Gastrocnemius medialis (tissue), 4 donors: ENCODE data around the gene KCTD5. TPM values are rescaled to one million over a fixed set of nuclear protein-coding genes. Genes with fewer than 3 reads are reported as not detected.
"Not testable (repeated sequence)": the region's sequence is repeated elsewhere in the genome, so short reads cannot be mapped to it uniquely, and the experiment has no call there.

ENCODE experiments used
- ATAC-seq, 2 donors: fragments of 150-250 bp; one replicate each; pipeline ENCODE4 v1.9.1; 2016
- DNase-seq, 2 donors: peaks; one replicate each; pipeline ENCODE4 v3.0.0-alpha.2; 2019
- H3K27ac ChIP-seq, 4 donors: fragments of 200-600 bp; sonication (generic); 1 replicate in 1 of 4; 2 replicates in 3 of 4; pipeline ENCODE4 v1.5.1; 2016 to 2018; ENCODE audit warnings: mild to moderate bottlenecking in 2 of 4, moderate library complexity in 1 of 4
- H3K27me3 ChIP-seq, 3 donors: fragments of 200-600 bp; sonication (generic) in 2 of 3; 1 replicate in 1 of 3; 2 replicates in 2 of 3; pipeline versions ENCODE4 v1.5.1 to v1.6.0; 2016 to 2019; ENCODE audit warnings: mild to moderate bottlenecking in 1 of 3, moderate library complexity in 1 of 3
- H3K36me3 ChIP-seq, 2 donors: fragments of 200-600 bp; sonication (generic) in 1 of 2; one replicate each; pipeline ENCODE4 v1.5.1; 2017 to 2018
- H3K4me1 ChIP-seq, 2 donors: fragments of 200-600 bp; sonication (generic) in 1 of 2; one replicate each; pipeline ENCODE4 v1.5.1; 2016 to 2017; ENCODE audit warnings: mild to moderate bottlenecking in 2 of 2
- H3K4me3 ChIP-seq, 4 donors: fragments of 200-600 bp; sonication (generic) in 3 of 4; 1 replicate in 1 of 4; 2 replicates in 3 of 4; pipeline ENCODE4 v1.5.1; 2016 to 2019; ENCODE audit warnings: mild to moderate bottlenecking in 2 of 4
- H3K9me3 ChIP-seq, 3 donors: fragments of 200-600 bp; sonication (generic) in 2 of 3; 1 replicate in 1 of 3; 2 replicates in 2 of 3; pipeline ENCODE4 v1.5.1; 2016 to 2019
- CTCF ChIP-seq, 5 experiments: fragments of 450-650 bp in 3 of 5; fragments of 200-600 bp in 2 of 5; sonication (generic) in 2 of 5; IDR thresholded peaks in 4 of 5; conservative IDR thresholded peaks in 1 of 5; 1 replicate in 4 of 5; 2 replicates in 1 of 5; pipeline ENCODE4 v1.5.1; 2016 to 2019; ENCODE audit warnings: antibody characterized with exemption in 5 of 5, mild to moderate bottlenecking in 3 of 5, moderate library complexity in 3 of 5
- POLR2A ChIP-seq, 2 donors: fragments of 450-650 bp; IDR thresholded peaks; one replicate each; pipeline ENCODE4 v1.6.1; 2017; ENCODE audit warnings: antibody characterized with exemption in 2 of 2, mild to moderate bottlenecking in 2 of 2, moderate library complexity in 2 of 2
- in situ Hi-C, 4 donors: fragments of 200-750 bp; cut with MboI; loops; one replicate each; pipeline versions ENCODE4 v1.15.0 to v1.8.0; 2017; ENCODE audit warnings: low sequenced_read_pairs in 4 of 4
- intact Hi-C: fragments of 100-400 bp; cut with DNase I; formaldehyde crosslinking; loops from one replicate; pipeline ENCODE4 v1.15.1; 2023; ENCODE audit warnings: low total_unique reads
- total RNA-seq, 4 donors: library from RNA; depleted of rRNA; stranded (reverse); fragments of >200 nt; gene quantifications; one replicate each; pipeline versions ENCODE4 v1.1.0 to v1.2.3, GENCODE V29; 2016

KCTD5 gene
- total RNA-seq, 4 donors from 2014 or later = 13.6 to 23.8 (median 14.7) TPM

GRCh38 chr16:2717383-2718263, 35.3 kb downstream of the KCTD5 start:
- no peak for DNase-seq
- no peak overlapping the region for H3K27ac ChIP-seq
- H3K27me3 ChIP-seq = peaks cover 0 to 14% (median 5%) of the 10 kb centered on the region in 3 donors
- H3K4me3 ChIP-seq = no peak overlapping the region
- in situ Hi-C loops (no loop called here), intact Hi-C loops (loop anchor here (2.0 kb wide), 1 partner anchor 15 kb away; no protein-coding TSS in a partner anchor)
- H3K4me1 ChIP-seq = peaks cover 8 to 25% of the 10 kb centered on the region in 2 donors
- no peaks in the 10 kb centered on the region for H3K9me3 ChIP-seq
- no peaks in the 10 kb centered on the region for H3K36me3 ChIP-seq
- TF ChIP-seq POLR2A (IDR thresholded peaks at IDR 0.05) (no peak), CTCF (IDR thresholded peaks at IDR 0.05 in 4 of 5, conservative IDR thresholded peaks at IDR 0.05 in 1 of 5) (no peak)
- no peak for ATAC-seq

GRCh38 chr16:2719328-2720063, 37.2 kb downstream of the KCTD5 start:
- H3K4me3 ChIP-seq = no peak overlapping the region
- no peak overlapping the region for H3K27ac ChIP-seq
- peak; percentile 20 to 69 for DNase-seq
- H3K36me3 ChIP-seq = no peaks in the 10 kb centered on the region
- in situ Hi-C loops (no loop called here), intact Hi-C loops (loop anchor here (2.0 kb wide), 1 partner anchor 17 kb away; no protein-coding TSS in a partner anchor)
- no peak for TF ChIP-seq POLR2A (IDR thresholded peaks at IDR 0.05)
- no peaks in the 10 kb centered on the region for H3K9me3 ChIP-seq
- peaks cover 8 to 25% of the 10 kb centered on the region in 2 donors for H3K4me1 ChIP-seq
- peaks cover 0 to 14% (median 5%) of the 10 kb centered on the region in 3 donors for H3K27me3 ChIP-seq
- peak in 1 of 2 donors; percentile 64 for ATAC-seq

- DNase-seq = no peak
- TF ChIP-seq CTCF (IDR thresholded peaks at IDR 0.05 in 4 of 5, conservative IDR thresholded peaks at IDR 0.05 in 1 of 5) = no peak
- TF ChIP-seq POLR2A (IDR thresholded peaks at IDR 0.05) = no peak
- intact Hi-C loops (no loop called here), in situ Hi-C loops (no loop called here)
- peaks cover 8 to 25% of the 10 kb centered on the region in 2 donors for H3K4me1 ChIP-seq
- H3K4me3 ChIP-seq = peak within 1 kb of the TSS; percentile 57 to 86 (median 66)
- ATAC-seq = no peak
- no peaks in the 10 kb centered on the region for H3K9me3 ChIP-seq
- H3K27ac ChIP-seq = peak within 1 kb of the TSS; percentile 21 to 73 (median 63)
- H3K27me3 ChIP-seq = peaks cover 0 to 14% (median 5%) of the 10 kb centered on the region in 3 donors
- H3K36me3 ChIP-seq = no peaks in the 10 kb centered on the region
Observed at GRCh38 chr16:2720064-2720457, 37.7 kb downstream of the KCTD5 start, which contains the start of gene PRSS27. TSS of gene PRSS27 (minus strand) at chr16:2720224. CDS start at chr16:2720160, 64 bp downstream.

- DNase-seq = peak; percentile 49 to 71
- H3K9me3 ChIP-seq = no peaks in the 10 kb centered on the region
- peak; percentile 86 to 89 for ATAC-seq
- peak overlapping the region; percentile 21 to 73 (median 63) for H3K27ac ChIP-seq
- TF ChIP-seq CTCF (IDR thresholded peaks at IDR 0.05 in 4 of 5, conservative IDR thresholded peaks at IDR 0.05 in 1 of 5) = peak; percentile 37 to 99 (median 62)
- no peak for TF ChIP-seq POLR2A (IDR thresholded peaks at IDR 0.05)
- peaks cover 0 to 5% (median under 1%) of the 10 kb centered on the region in 3 donors for H3K27me3 ChIP-seq
- intact Hi-C loops (loop anchor here (1.0 kb wide), 1 partner anchor 39 kb away; the partner anchor contains the start of gene KCTD5), in situ Hi-C loops (no loop called here)
- H3K4me1 ChIP-seq = peaks cover 8 to 25% of the 10 kb centered on the region in 2 donors
- H3K4me3 ChIP-seq = peak overlapping the region; percentile 57 to 86 (median 66)
- no peaks in the 10 kb centered on the region for H3K36me3 ChIP-seq
Observed at GRCh38 chr16:2720719-2721633, 38.7 kb downstream of the KCTD5 start.

GRCh38 chr16:2721634-2722173, 39.4 kb downstream of the KCTD5 start:
- peak overlapping the region; percentile 57 to 86 (median 66) for H3K4me3 ChIP-seq
- DNase-seq, ATAC-seq, in situ Hi-C loops, H3K9me3 ChIP-seq, H3K36me3 ChIP-seq, H3K27me3 ChIP-seq: not testable (repeated sequence)
- intact Hi-C loops = loop anchor here (1.0 kb wide), 1 partner anchor 39 kb away; the partner anchor contains the start of gene KCTD5
- H3K27ac ChIP-seq = peak overlapping the region in 3 of 4 donors; percentile 60 to 73 (median 66)
- H3K4me1 ChIP-seq = peaks cover 8 to 25% of the 10 kb centered on the region in 2 donors
